Measurements from ENCODE around the gene CDKN2B-AS1.

Gene CDKN2B-AS1

DNA sequence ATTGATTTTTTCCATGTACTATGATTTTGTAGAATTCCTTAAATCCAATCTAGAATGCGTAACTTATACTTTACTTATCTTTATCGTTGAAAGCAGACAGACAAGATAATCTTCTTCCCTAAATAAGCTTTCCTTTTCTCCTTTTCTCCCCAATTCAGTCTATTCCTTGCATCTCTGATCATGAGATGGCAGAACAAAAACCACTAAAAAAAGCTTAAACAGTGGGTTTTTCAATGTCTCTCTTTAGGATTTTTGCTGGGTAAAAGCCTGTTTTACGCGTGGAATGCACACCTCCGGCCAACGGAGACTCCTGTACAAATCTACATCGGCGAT lies 13.8 kb downstream of the CDKN2B-AS1 start:
- no peak for DNase-seq

- peak; percentile 99 for DNase-seq
These were observed 14.3 kb downstream of the CDKN2B-AS1 start, which contains the start of gene CDKN2B for GRCh38 chr9:22008717-22009505. CDKN2B (minus strand) TSS chr9:22009305; CDS start chr9:22008953, 352 bp downstream.

- DNase-seq = no peak
These were observed 14.9 kb downstream of the CDKN2B-AS1 start for GRCh38 chr9:22009506-22009867.

DNA sequence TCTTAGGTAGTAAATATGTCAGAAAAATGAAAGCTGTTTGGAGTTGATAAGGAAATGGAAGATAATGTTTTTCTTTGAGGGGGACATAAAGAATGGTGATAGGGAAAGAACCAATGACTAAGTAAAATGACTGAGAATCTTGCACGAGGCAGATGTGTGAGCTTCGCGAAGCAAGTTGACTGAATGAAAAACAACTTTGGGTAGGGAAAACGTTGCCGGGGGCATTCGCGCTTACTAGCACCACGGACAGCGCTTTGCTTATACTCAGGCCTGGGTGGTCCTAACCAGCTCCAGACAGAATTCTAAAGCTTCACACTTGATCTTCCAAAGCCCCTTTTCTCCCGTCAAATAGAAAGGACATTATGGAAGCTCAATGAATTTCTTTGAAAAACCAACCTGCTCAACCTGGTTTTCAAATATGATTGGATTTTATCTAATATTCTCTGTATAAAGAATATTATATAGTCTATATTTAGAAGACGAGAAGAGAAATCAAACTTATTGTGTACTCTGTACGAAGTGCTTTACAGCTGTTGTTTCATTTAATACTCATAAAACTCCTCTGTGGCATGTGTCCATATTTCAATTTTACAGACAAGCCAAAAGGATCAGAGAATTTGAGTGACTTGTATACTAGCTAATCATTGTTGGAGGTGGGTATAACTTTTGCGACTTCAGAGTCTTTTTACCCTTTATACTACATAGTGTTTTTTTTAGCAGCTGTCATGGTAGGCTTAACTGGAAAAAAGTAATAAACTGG lies 16.5 kb downstream of the CDKN2B-AS1 start:
- DNase-seq = no peak

GRCh38 chr9:22022396-22022795 lies 27.8 kb downstream of the CDKN2B-AS1 start:
- DNase-seq = no peak

DNA sequence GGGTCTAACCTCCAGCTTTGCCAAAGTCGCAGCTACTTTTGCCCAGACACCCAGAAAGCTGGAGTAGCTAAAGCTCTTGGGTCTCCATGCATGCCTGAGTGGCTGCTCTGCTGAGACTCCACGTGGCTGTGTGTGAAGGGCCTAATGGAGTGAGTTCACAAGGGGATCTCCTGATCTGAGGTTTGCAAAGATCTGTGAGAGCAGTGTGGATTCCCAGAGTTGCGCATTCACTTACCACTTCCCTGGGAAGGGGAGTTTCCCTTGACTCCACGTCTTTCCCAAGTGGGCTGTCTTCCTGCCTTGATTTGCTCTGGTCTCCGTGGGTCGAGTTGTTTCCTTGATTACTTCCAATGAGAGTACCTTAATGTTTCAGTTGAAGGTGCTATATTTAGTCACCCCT lies 32.1 kb downstream of the CDKN2B-AS1 start:
- DNase-seq = no peak

DNA sequence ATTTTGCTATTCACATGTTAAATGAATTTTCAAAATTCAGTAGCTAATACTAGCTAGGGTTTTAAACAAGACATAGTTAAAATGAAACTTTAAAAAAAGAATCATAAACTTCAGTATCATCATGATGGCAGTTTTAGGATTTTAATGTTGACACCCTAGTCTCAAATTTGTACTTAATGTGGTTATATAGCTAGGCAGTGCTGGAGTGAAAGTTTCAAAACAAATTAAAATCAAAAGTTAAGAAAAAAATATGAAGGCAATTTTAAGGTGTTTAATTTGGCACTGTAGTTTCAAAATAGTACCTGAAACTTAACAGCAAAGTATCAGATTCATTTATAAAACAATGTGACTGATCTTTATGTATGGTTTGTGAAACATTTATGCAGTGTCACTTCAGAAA lies 33.8 kb downstream of the CDKN2B-AS1 start:
- DNase-seq = no peak

DNA sequence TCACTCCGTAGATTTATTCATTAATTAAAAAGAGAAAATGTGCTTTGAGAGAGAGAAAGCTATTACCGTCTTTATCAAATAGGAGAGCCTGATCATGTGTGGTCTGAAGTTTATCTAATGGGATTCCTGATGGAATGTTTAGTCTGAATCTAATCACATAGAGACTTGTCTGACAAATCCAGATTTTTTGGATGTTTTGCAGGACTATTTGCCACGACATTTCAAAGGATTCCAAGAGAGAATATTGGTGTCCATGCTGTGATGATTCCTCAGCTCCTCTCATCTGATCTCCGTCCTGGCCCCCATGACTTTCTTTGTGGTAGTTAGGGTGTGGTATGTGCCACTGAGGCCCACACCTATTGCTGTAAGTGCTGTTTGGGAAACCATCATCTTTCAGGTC lies 34.6 kb downstream of the CDKN2B-AS1 start:
- DNase-seq = no peak

DNA sequence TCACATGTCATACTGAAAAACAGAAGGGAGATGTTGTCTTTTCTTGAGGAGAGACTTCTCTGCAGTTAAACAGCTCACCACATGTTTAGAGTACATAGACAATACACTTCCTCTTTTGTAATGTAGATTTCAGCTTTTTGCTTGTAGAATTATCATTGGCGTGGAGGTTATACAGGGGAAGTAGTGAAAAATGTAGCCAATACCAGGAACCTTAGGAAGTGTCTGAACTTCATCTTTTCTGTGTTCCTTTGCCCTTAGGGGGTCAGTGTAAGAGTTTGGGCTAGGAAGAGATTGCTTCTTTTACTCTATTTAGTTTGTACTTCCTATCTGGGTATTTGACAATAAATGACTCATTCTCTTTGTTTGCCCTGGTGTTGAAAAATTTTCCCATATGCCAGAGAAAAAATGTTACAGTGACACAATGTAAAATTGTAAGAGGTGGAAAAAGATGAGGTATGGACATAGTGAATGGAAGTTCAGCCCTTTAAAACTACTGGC lies 35.6 kb downstream of the CDKN2B-AS1 start:
- DNase-seq = peak; percentile 82

DNA sequence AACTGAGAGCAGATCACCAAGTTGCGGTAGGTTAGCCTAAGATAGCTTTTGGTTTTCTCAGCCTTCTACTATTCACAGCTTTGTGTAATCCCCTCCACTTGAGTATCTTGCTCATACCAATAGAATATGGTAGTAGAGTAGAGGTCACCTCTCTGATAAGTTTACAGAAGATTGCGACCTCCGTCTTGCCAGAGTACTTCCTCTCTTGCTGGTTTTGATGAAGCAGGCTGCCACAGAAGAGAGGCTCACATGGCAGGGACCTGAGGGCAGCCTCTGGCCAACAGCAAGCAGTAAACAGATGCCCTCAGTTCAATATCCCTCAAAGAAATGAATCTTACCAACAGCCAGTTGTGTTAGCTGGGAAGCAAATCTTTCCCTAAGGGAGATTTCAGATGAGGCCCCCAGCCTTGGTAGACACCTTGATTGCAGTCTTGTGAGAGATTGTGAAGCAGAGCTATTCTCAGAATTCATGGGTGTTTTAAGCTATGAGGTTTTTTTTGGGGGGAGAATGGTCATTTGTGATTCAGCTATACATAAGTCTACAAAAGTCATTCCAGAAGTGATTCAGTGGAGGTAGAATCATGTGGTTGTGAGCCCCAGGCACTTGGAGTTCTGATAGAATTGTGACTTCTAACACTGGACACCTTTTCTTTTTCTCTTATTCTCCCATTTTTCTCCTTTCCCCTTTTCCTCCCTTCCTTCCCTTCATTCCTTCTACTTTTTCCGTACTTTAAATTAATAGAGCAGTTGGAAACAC lies 37.2 kb downstream of the CDKN2B-AS1 start:
- DNase-seq = no peak

DNA sequence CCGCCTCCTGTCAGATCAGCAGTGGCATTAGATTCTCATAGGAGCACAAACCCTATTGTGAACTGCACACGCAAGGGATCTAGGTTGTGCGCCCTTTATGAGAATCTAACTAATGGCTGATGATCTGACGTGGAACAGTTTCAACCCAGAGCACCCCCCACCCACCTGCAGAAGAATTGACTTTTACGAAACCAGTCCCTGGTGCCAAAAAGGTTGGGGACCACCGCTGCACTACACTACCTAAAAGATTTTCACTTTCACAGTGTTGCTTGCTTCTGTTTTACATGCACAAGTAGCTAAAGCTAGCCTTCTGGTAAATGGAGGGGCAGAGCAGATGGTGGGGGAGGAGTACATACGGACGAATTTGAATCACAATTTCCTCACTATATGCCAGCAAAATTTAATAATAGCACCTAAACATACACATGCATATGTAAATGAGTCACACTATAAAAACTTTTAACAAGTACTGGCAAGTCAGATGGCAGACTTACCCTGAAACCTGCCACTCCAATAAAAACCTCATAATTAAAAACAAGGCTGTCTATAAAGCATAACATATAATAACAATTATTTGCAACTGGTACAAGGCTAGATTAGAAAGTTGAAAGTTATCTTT lies 38.5 kb downstream of the CDKN2B-AS1 start:
- DNase-seq = no peak

- DNase-seq = no peak
These were observed 41.0 kb downstream of the CDKN2B-AS1 start for GRCh38 chr9:22035591-22036011.

GRCh38 chr9:22036866-22037626 lies 42.5 kb downstream of the CDKN2B-AS1 start:
- no peak for DNase-seq

GRCh38 chr9:22037954-22038690 lies 43.5 kb downstream of the CDKN2B-AS1 start:
- peak; percentile 43 for DNase-seq

DNA sequence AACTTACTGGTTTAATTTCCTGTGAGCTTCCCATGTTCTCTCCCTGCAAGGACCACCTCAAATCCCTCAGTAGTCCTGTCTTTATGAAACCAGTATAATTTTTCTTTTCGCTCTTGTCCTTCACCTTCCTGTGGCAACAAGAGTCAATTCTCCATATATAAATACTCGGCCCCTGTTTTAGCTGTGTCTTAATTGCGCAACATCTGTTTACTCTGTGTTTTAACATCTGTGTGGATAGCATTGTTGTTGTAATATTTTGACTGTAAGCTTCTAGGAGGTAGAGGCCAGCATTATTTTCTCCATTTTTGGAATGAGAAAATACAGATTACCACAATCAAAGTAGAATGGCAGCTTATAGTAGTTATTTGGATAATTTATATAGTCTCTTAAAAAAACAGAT lies 44.7 kb downstream of the CDKN2B-AS1 start:
- no peak for DNase-seq

DNA sequence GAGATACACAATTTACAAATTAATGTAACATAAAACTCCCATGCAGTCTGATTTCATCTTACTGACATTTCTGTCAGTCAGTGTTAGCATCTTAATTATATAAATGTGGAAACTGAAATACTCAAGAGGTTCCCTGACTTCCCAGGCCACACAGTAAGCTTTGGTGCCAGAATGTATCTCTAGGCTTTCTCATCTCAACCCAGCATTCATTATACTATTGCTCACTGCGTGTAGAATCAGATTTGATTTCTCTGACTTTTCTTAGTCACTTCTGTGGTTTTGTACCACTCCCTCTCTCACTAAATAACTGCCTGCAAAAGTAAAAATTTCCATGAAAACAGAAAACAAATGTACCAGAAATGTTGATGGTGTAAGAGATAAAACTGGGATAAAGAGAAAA lies 46.2 kb downstream of the CDKN2B-AS1 start:
- peak; percentile 73 for DNase-seq

DNA sequence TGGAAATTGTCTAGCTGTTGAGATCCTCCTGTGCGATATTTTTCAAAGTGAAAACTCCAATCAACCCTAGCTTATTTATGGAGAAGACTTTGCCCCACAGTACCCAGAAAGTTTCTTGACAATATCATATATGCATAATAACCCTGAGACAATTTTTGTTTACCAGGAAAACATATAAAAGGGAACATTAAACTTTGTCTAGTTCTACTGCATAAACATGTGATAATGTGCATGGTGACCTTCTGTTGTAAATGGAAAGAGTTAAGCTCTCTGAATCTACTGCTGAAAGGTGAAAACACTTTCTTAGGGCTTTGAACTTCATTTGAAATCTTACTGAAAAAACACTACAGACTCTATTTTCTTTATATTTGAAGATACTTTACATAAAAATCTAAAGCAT lies 46.8 kb downstream of the CDKN2B-AS1 start:
- no peak for DNase-seq

GRCh38 chr9:22041775-22042174 lies 47.2 kb downstream of the CDKN2B-AS1 start:
- peak; percentile 58 for DNase-seq

DNA sequence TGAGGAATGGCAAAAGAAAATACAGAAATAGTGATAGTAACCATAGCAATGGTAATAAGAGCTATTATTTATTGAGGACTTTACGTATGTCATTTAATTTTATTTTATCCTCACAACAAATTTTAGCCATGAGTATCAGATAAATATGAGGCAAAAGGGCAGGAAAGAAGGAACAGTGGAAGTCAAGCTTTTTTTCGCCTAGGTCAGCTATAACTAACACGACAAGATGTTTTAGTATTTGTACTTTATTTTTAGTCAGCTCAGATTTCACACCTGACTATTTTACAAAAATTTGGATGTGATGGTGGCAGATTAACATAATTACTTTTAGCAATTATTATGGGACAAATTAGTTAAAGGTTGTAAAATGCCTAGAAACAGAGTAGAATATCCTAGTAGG lies 49.3 kb downstream of the CDKN2B-AS1 start:
- no peak for DNase-seq

- DNase-seq = peak; percentile 87
These were observed 50.0 kb downstream of the CDKN2B-AS1 start for GRCh38 chr9:22044583-22044982.

DNA sequence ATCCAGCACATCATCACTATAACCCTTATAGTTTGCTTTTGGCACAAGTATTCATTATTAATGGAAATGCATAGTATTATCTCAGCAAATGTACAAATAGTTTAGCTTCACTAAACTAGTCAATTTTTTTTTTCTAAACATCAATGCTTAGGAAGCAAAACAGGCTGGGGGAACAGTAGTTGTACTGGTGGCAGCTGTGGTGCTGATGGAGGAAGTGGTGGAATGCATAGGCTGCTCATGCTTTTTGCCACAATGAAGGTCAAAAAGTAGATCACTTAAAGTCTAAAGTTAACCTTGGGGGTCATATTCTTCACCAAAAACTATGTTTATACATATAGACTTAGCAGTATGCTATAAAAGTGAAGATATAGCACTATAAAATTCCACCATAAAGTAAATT lies 50.8 kb downstream of the CDKN2B-AS1 start:
- DNase-seq = no peak
